OCI-M1 (cell line): ENCODE measurements around the gene NRAP.

Experiments
- DNase-seq: peaks from one replicate; lab custom pipeline; 2025; lab: John Stamatoyannopoulos, UW

Gene NRAP

GRCh38 chr10:113560071-113560470 is 103.8 kb downstream of the NRAP start:
- DNase-seq = no peak

- no peak for DNase-seq
Observed at GRCh38 chr10:113557903-113558321, 105.9 kb downstream of the NRAP start.

- peak; percentile 71 for DNase-seq
Observed at GRCh38 chr10:113557424-113557862, 106.4 kb downstream of the NRAP start.

GRCh38 chr10:113555751-113556150 is 108.1 kb downstream of the NRAP start:
- no peak for DNase-seq

GRCh38 chr10:113555245-113555644 is 108.6 kb downstream of the NRAP start:
- no peak for DNase-seq

GRCh38 chr10:113554214-113554613 is 109.6 kb downstream of the NRAP start:
- no peak for DNase-seq

- no peak for DNase-seq
Observed at GRCh38 chr10:113553149-113553548, 110.7 kb downstream of the NRAP start.

GRCh38 chr10:113552701-113553100 is 111.1 kb downstream of the NRAP start, which contains the start of gene HABP2:
HABP2 (plus strand) TSS chr10:113553053; CDS start chr10:113553122, 69 bp downstream.
- DNase-seq = no peak

GRCh38 chr10:113552014-113552413 is 111.8 kb downstream of the NRAP start:
- DNase-seq = no peak

GRCh38 chr10:113550365-113550764 is 113.5 kb downstream of the NRAP start:
- no peak for DNase-seq

- DNase-seq = no peak
Observed at GRCh38 chr10:113549856-113550255, 114.0 kb downstream of the NRAP start.

GRCh38 chr10:113547426-113547825 is 116.4 kb downstream of the NRAP start:
- no peak for DNase-seq

GRCh38 chr10:113544392-113544791 is 119.4 kb downstream of the NRAP start:
- DNase-seq = no peak

GRCh38 chr10:113543107-113543955 is 120.5 kb downstream of the NRAP start:
- no peak for DNase-seq

GRCh38 chr10:113541549-113541927 is 122.3 kb downstream of the NRAP start:
- DNase-seq = no peak

- DNase-seq = no peak
Observed at GRCh38 chr10:113540845-113541548, 122.8 kb downstream of the NRAP start.

- DNase-seq = peak; percentile 53
Observed at GRCh38 chr10:113539789-113540188, 124.1 kb downstream of the NRAP start.
